Neutrophil (primary cell): ENCODE measurements around the gene ZC3H15.

ENCODE experiments used
- H3K27ac ChIP-seq: fragments of 200-600 bp; sonication (generic); 2 replicates; pipeline ENCODE4 v1.5.1; 2016; ENCODE audit warnings: mild to moderate bottlenecking, moderate library complexity
- H3K27me3 ChIP-seq: fragments of 200-600 bp; sonication (generic); 2 replicates; pipeline ENCODE4 v1.6.0; 2016; ENCODE audit warnings: mild to moderate bottlenecking
- H3K36me3 ChIP-seq: fragments of 200-600 bp; sonication (generic); 2 replicates; pipeline ENCODE4 v1.5.1; 2017
- H3K4me1 ChIP-seq, 2 experiments: fragments of 200-600 bp in 1 of 2; sonication (generic) in 1 of 2; 1 replicate in 1 of 2; 2 replicates in 1 of 2; pipeline versions ENCODE4 v1.5.1 to v1.6.1; 2013 to 2016; ENCODE audit warnings: low read depth in 1 of 2, low read length in 1 of 2, mild to moderate bottlenecking in 1 of 2, moderate library complexity in 1 of 2; ENCODE audit not compliant: control insufficient read depth in 1 of 2, insufficient read depth in 1 of 2
- H3K4me3 ChIP-seq, 2 experiments: fragments of 200-600 bp in 1 of 2; sonication (generic) in 1 of 2; 1 replicate in 1 of 2; 2 replicates in 1 of 2; pipeline ENCODE4 v1.5.1; 2013 to 2016; ENCODE audit warnings: low read depth in 1 of 2, low read length in 1 of 2, mild to moderate bottlenecking in 1 of 2, moderate library complexity in 1 of 2
- H3K9me3 ChIP-seq: fragments of 200-600 bp; sonication (generic); 2 replicates; pipeline ENCODE4 v1.5.1; 2016
- TF ChIP-seq, protein P1 (sequence below): fragments of 200-600 bp; sonication (generic); IDR thresholded peaks from 2 replicates; pipeline ENCODE4 v1.5.1; 2016; ENCODE audit warnings: antibody characterized with exemption

The ZC3H15 gene

DNA sequence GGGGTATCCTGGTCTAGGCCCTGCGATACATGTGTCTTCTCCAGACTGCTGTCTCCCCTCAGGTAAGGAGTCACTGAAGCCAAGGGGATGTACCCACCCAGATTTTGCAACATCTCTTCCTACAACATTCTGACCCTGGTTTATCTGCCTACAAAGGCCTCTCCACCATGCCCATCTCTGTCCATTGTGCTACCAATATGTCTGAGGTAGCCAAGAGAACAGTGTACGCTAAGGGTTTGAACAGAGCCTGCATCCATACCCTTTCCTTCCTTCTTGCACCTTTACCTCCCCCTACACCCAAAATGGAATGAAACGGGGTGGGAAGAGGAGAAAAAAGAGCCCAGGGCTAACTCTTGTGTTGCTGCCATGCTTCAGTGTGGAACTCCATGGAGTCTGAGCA is 11.9 kb downstream of the ZC3H15 start:
- H3K36me3 ChIP-seq, result peaks cover 53% of the 10 kb centered on the region

DNA sequence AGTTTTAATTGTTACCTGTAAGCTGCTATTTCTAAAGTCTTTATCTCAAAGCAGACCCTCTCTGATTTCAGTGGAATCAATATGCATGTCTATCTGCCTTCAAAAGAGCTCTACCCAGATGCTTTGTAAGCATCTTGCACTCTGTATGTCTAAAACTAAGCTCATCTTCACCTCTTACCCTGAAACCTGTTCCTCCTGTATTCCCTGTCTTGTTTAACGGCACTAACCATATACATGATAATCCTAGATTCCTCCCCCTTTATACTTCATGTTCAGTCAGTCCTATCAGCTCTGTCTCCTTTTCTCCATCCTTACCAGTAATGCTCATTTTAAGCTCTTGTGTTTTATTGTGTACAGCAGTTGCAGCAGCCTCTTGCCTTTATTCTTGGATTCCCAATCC is 12.8 kb downstream of the ZC3H15 start:
- no peaks in the 10 kb centered on the region for H3K27me3 ChIP-seq
- TF ChIP-seq, protein P1, sequence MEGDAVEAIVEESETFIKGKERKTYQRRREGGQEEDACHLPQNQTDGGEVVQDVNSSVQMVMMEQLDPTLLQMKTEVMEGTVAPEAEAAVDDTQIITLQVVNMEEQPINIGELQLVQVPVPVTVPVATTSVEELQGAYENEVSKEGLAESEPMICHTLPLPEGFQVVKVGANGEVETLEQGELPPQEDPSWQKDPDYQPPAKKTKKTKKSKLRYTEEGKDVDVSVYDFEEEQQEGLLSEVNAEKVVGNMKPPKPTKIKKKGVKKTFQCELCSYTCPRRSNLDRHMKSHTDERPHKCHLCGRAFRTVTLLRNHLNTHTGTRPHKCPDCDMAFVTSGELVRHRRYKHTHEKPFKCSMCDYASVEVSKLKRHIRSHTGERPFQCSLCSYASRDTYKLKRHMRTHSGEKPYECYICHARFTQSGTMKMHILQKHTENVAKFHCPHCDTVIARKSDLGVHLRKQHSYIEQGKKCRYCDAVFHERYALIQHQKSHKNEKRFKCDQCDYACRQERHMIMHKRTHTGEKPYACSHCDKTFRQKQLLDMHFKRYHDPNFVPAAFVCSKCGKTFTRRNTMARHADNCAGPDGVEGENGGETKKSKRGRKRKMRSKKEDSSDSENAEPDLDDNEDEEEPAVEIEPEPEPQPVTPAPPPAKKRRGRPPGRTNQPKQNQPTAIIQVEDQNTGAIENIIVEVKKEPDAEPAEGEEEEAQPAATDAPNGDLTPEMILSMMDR, result no peak
- H3K36me3 ChIP-seq, result peaks cover 60% of the 10 kb centered on the region
- H3K4me3 ChIP-seq, result no peak overlapping the region
- no peaks in the 10 kb centered on the region for H3K4me1 ChIP-seq
- no peaks in the 10 kb centered on the region for H3K9me3 ChIP-seq
- no peak overlapping the region for H3K27ac ChIP-seq

More for the DNA sequence above, 11.9 kb downstream of the ZC3H15 start:
- H3K27ac ChIP-seq, result no peak overlapping the region
- TF ChIP-seq, protein P1, result no peak
- no peak overlapping the region for H3K4me3 ChIP-seq
- no peaks in the 10 kb centered on the region for H3K9me3 ChIP-seq
- H3K4me1 ChIP-seq, result no peaks in the 10 kb centered on the region
- H3K27me3 ChIP-seq, result no peaks in the 10 kb centered on the region

DNA sequence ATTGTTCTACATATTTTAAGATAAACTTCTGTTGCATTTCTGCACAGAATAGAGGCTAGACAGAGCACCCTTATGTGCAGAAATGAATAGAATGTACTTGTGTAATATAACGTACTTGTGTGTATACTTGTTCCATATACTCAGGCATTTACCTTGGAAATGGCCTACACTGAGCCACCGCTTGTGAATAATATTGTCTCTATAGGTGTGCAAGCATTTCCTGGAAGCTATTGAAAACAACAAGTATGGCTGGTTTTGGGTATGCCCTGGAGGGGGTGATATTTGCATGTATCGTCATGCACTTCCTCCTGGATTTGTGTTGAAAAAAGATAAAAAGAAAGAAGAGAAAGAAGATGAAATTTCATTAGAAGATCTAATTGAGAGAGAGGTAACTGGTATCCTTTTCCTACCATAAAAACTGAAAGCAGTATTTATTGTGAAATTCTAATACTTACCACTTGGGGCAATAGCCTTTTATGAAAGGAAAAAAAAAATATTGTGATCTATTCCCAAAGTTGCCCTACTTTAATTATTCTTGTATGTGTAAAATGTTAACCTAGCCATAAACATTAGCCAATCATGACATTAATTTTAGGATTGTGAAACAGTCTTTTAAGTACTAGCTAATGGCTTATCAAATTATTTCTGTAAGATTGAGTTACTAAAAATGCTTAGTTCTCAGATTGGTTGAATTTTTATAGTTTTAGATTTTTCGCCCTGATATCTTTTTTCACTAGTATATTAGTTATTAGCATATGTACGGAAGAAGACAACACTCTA is 18.0 kb downstream of the ZC3H15 start:
- H3K27me3 ChIP-seq, result no peaks in the 10 kb centered on the region
- no peak overlapping the region for H3K4me3 ChIP-seq
- TF ChIP-seq, protein P1, result no peak
- H3K4me1 ChIP-seq, result no peaks in the 10 kb centered on the region
- H3K36me3 ChIP-seq, result peaks cover 77% of the 10 kb centered on the region
- no peaks in the 10 kb centered on the region for H3K9me3 ChIP-seq
- H3K27ac ChIP-seq, result no peak overlapping the region

DNA sequence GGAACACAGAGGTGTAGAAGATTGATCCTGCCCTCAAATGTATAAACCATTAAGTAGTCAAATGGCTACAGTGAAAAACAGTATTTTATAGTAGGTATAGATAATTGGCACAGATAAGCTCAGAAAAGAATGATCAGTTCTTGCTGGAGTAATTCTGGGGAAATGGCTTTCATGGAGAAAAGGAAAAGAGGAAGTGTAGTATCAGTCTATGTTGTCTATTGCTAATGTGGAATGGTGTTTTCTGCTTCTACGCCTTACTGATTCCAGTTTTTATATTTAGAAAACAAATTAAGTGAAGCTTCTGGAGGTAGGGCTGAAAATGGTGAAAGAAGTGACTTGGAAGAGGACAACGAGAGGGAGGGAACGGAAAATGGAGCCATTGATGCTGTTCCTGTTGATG is 22.2 kb downstream of the ZC3H15 start:
- no peaks in the 10 kb centered on the region for H3K4me1 ChIP-seq
- H3K36me3 ChIP-seq, result peaks cover 67% of the 10 kb centered on the region
- no peak overlapping the region for H3K27ac ChIP-seq
- H3K27me3 ChIP-seq, result no peaks in the 10 kb centered on the region
- TF ChIP-seq, protein P1, result no peak
- no peak overlapping the region for H3K4me3 ChIP-seq
- no peaks in the 10 kb centered on the region for H3K9me3 ChIP-seq

DNA sequence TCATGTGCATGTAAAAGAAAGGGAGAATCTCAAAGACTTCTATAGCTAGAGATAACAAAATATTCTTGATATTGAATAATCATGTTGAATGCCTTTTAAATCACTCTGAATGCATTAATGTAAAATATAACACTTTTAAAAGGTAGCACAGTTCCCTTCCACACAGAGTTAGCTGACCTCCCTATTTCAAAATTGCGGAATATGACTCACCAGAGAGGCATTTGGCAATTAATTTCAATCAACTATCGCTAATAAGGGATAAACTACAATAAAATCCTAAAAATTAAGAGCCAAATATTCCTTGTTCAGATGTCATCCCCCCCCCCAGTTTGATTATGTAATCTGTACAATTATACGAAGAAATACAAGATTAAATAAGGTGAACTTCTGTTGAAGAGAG is 29.3 kb downstream of the ZC3H15 start:
- H3K27ac ChIP-seq, result no peak overlapping the region

More for the DNA sequence above, 29.3 kb downstream of the ZC3H15 start:
- H3K4me3 ChIP-seq, result no peak overlapping the region
- no peaks in the 10 kb centered on the region for H3K9me3 ChIP-seq
- peaks cover 27% of the 10 kb centered on the region for H3K36me3 ChIP-seq
- TF ChIP-seq, protein P1, result no peak
- H3K27me3 ChIP-seq, result no peaks in the 10 kb centered on the region
- H3K4me1 ChIP-seq, result no peaks in the 10 kb centered on the region
